ENCODE measurements around the gene MAN1C1.

Gene MAN1C1

GRCh38 chr1:25796811-25797458 lies 180.3 kb downstream of the MAN1C1 start:
- H3K27ac ChIP-seq (ENCODE audit: low read depth, low read length): no peak overlapping the region
- no peak overlapping the region for H3K4me3 ChIP-seq (ENCODE audit: low read depth, low read length)
- no peak overlapping the region for H3K9ac ChIP-seq (ENCODE audit: low read length)

DNA sequence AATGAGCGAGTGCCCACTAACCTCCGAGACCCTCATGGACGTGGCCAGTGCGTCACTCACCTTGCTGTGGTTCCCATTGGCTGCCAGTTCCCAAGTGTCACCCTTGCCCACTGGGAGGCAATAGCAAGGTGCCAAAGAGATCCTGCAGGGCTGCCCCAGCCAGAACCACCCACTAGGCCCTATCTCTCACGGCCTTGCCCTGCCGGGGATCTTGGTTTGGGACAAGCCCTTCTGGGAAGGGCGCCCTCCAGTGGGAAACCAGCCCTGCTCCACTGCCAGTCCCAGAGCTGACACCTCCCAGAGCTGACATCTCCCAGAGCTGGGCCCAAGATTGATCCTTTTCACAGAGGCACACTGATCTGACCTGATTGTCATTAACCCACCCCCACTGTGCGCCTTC lies 181.3 kb downstream of the MAN1C1 start:
- Histone ChIP-seq H3K27me3 (ENCODE audit: control insufficient read depth, insufficient read depth, low read length) (no peaks in the 10 kb centered on the region), H3K4me3 (ENCODE audit: low read depth, low read length) (no peak overlapping the region), H3K9me3 (ENCODE audit: control insufficient read depth, insufficient read depth, low read depth, low read length) (no peaks in the 10 kb centered on the region), H3K36me3 (ENCODE audit: control insufficient read depth, insufficient read depth, low read length) (no peaks in the 10 kb centered on the region), H3K9ac (ENCODE audit: low read length) (no peak overlapping the region), H3K27ac (ENCODE audit: low read depth, low read length) (no peak overlapping the region), H3K4me1 (ENCODE audit: control insufficient read depth, insufficient read depth, low read length) (peaks cover 20% of the 10 kb centered on the region)

More at GRCh38 chr1:25796811-25797458, 180.3 kb downstream of the MAN1C1 start:
- H3K4me1 ChIP-seq (ENCODE audit: control insufficient read depth, insufficient read depth, low read length): peaks cover 20% of the 10 kb centered on the region
- no peaks in the 10 kb centered on the region for H3K27me3 ChIP-seq (ENCODE audit: control insufficient read depth, insufficient read depth, low read length)
- no peaks in the 10 kb centered on the region for H3K36me3 ChIP-seq (ENCODE audit: control insufficient read depth, insufficient read depth, low read length)
- H3K9me3 ChIP-seq (ENCODE audit: control insufficient read depth, insufficient read depth, low read depth, low read length): no peaks in the 10 kb centered on the region

- Histone ChIP-seq H3K4me3 (ENCODE audit: low read depth, low read length) (no peak overlapping the region), H3K27ac (ENCODE audit: low read depth, low read length) (no peak overlapping the region), H3K27me3 (ENCODE audit: control insufficient read depth, insufficient read depth, low read length) (no peaks in the 10 kb centered on the region), H3K9ac (ENCODE audit: low read length) (no peak overlapping the region), H3K9me3 (ENCODE audit: control insufficient read depth, insufficient read depth, low read depth, low read length) (no peaks in the 10 kb centered on the region), H3K4me1 (ENCODE audit: control insufficient read depth, insufficient read depth, low read length) (peaks cover 20% of the 10 kb centered on the region), H3K36me3 (ENCODE audit: control insufficient read depth, insufficient read depth, low read length) (no peaks in the 10 kb centered on the region)
Measured at GRCh38 chr1:25798666-25799351, 182.2 kb downstream of the MAN1C1 start.

GRCh38 chr1:25799352-25799934 lies 182.9 kb downstream of the MAN1C1 start:
- no peaks in the 10 kb centered on the region for H3K36me3 ChIP-seq (ENCODE audit: control insufficient read depth, insufficient read depth, low read length)
- H3K27ac ChIP-seq (ENCODE audit: low read depth, low read length): no peak overlapping the region
- H3K9me3 ChIP-seq (ENCODE audit: control insufficient read depth, insufficient read depth, low read depth, low read length): no peaks in the 10 kb centered on the region
- H3K4me3 ChIP-seq (ENCODE audit: low read depth, low read length): peak overlapping the region; percentile 62
- peak overlapping the region; percentile 71 for H3K9ac ChIP-seq (ENCODE audit: low read length)
- H3K27me3 ChIP-seq (ENCODE audit: control insufficient read depth, insufficient read depth, low read length): no peaks in the 10 kb centered on the region
- H3K4me1 ChIP-seq (ENCODE audit: control insufficient read depth, insufficient read depth, low read length): peaks cover 26% of the 10 kb centered on the region

GRCh38 chr1:25799935-25800702 lies 183.5 kb downstream of the MAN1C1 start, which contains the start of gene SELENON:
Gene SELENON, plus strand, starts transcription at chr1:25800193. Its CDS starts 38 bp downstream, at chr1:25800231.
- peaks cover under 1% of the 10 kb centered on the region for H3K36me3 ChIP-seq (ENCODE audit: control insufficient read depth, insufficient read depth, low read length)
- H3K27ac ChIP-seq (ENCODE audit: low read depth, low read length): no peak within 1 kb of the TSS
- H3K4me3 ChIP-seq (ENCODE audit: low read depth, low read length): peak within 1 kb of the TSS; percentile 67
- no peaks in the 10 kb centered on the region for H3K27me3 ChIP-seq (ENCODE audit: control insufficient read depth, insufficient read depth, low read length)
- H3K4me1 ChIP-seq (ENCODE audit: control insufficient read depth, insufficient read depth, low read length): peaks cover 26% of the 10 kb centered on the region
- H3K9ac ChIP-seq (ENCODE audit: low read length): peak within 1 kb of the TSS; percentile 71
- H3K9me3 ChIP-seq (ENCODE audit: control insufficient read depth, insufficient read depth, low read depth, low read length): no peaks in the 10 kb centered on the region

- Histone ChIP-seq H3K9me3 (ENCODE audit: control insufficient read depth, insufficient read depth, low read depth, low read length) (no peaks in the 10 kb centered on the region), H3K27ac (ENCODE audit: low read depth, low read length) (no peak overlapping the region), H3K36me3 (ENCODE audit: control insufficient read depth, insufficient read depth, low read length) (peaks cover 8% of the 10 kb centered on the region)
Measured at GRCh38 chr1:25800703-25801377, 184.2 kb downstream of the MAN1C1 start.

DNA sequence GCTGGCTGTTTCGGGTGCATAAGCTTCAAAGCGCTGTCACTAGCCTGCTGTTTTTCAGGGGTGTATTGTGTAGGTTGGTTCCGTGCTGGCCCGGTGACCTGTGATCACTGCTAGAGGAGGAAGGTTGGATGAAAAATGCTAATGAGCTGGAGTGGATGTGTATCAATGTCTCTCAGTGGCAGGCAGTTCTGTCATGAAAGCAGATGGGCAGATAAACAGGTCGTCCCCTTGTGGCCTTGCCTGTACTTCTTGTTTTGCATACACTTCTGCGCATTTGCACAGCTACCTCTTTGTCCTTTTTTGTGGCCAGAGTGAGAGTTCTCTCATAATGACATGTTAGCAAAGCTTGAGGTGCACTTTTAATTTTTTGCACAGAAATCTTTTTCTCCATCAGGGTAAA lies 186.3 kb downstream of the MAN1C1 start:
- Histone ChIP-seq H3K27ac (ENCODE audit: low read depth, low read length) (no peak overlapping the region), H3K4me3 (ENCODE audit: low read depth, low read length) (no peak overlapping the region), H3K36me3 (ENCODE audit: control insufficient read depth, insufficient read depth, low read length) (peaks cover 26% of the 10 kb centered on the region), H3K4me1 (ENCODE audit: control insufficient read depth, insufficient read depth, low read length) (peaks cover 20% of the 10 kb centered on the region), H3K27me3 (ENCODE audit: control insufficient read depth, insufficient read depth, low read length) (no peaks in the 10 kb centered on the region), H3K9ac (ENCODE audit: low read length) (no peak overlapping the region), H3K9me3 (ENCODE audit: control insufficient read depth, insufficient read depth, low read depth, low read length) (no peaks in the 10 kb centered on the region)

More at GRCh38 chr1:25800703-25801377, 184.2 kb downstream of the MAN1C1 start:
- Histone ChIP-seq H3K4me1 (ENCODE audit: control insufficient read depth, insufficient read depth, low read length) (peaks cover 26% of the 10 kb centered on the region), H3K4me3 (ENCODE audit: low read depth, low read length) (peak overlapping the region; percentile 67), H3K27me3 (ENCODE audit: control insufficient read depth, insufficient read depth, low read length) (no peaks in the 10 kb centered on the region), H3K9ac (ENCODE audit: low read length) (peak overlapping the region; percentile 54)

DNA sequence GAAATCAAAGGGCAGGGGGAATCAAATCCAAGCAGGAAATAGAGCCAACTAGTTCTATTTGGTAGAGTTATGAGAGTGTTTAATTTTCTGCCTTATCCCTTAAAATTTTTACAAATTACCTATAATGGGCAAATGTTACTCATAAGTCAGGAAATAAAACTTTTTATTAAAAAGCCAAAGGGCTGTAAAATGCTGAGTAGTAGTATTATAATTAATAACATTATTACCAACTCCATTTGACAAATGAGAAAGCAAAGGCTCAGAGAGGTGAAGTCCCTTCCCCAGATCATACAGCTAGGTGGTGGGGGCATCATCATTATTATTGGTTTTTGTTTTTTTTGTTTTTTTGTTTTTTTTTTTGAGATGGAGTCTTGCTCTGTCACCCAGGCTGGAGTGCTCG lies 186.8 kb downstream of the MAN1C1 start:
- no peak overlapping the region for H3K9ac ChIP-seq (ENCODE audit: low read length)
- no peak overlapping the region for H3K27ac ChIP-seq (ENCODE audit: low read depth, low read length)
- no peak overlapping the region for H3K4me3 ChIP-seq (ENCODE audit: low read depth, low read length)
- H3K36me3 ChIP-seq (ENCODE audit: control insufficient read depth, insufficient read depth, low read length): peaks cover 28% of the 10 kb centered on the region
- no peaks in the 10 kb centered on the region for H3K27me3 ChIP-seq (ENCODE audit: control insufficient read depth, insufficient read depth, low read length)
- no peaks in the 10 kb centered on the region for H3K9me3 ChIP-seq (ENCODE audit: control insufficient read depth, insufficient read depth, low read depth, low read length)
- peaks cover 20% of the 10 kb centered on the region for H3K4me1 ChIP-seq (ENCODE audit: control insufficient read depth, insufficient read depth, low read length)

GRCh38 chr1:25804244-25804963 lies 187.8 kb downstream of the MAN1C1 start:
- H3K4me3 ChIP-seq (ENCODE audit: low read depth, low read length): no peak overlapping the region
- peaks cover 38% of the 10 kb centered on the region for H3K36me3 ChIP-seq (ENCODE audit: control insufficient read depth, insufficient read depth, low read length)
- H3K9ac ChIP-seq (ENCODE audit: low read length): no peak overlapping the region
- H3K27ac ChIP-seq (ENCODE audit: low read depth, low read length): no peak overlapping the region
- no peaks in the 10 kb centered on the region for H3K27me3 ChIP-seq (ENCODE audit: control insufficient read depth, insufficient read depth, low read length)
- no peaks in the 10 kb centered on the region for H3K9me3 ChIP-seq (ENCODE audit: control insufficient read depth, insufficient read depth, low read depth, low read length)
- peaks cover 16% of the 10 kb centered on the region for H3K4me1 ChIP-seq (ENCODE audit: control insufficient read depth, insufficient read depth, low read length)
